Smooth muscle cell (in vitro differentiated cells): ENCODE results near the gene ULBP1. TPM values are rescaled to one million over a fixed set of nuclear protein-coding genes. Genes with fewer than 3 reads are reported as not detected.
"Not testable (repeated sequence)": the region's sequence is repeated elsewhere in the genome, so short reads cannot be mapped to it uniquely, and the experiment has no call there.

Experiments
- DNase-seq: peaks from one replicate; lab custom pipeline; 2025; ENCODE audit not compliant: unreplicated experiment; lab: John Stamatoyannopoulos, UW
- H2AFZ ChIP-seq: fragments of 200-600 bp; sonication (generic); 2 replicates; pipeline ENCODE4 v1.6.0; 2016; ENCODE audit warnings: antibody characterized with exemption, low read depth, mild to moderate bottlenecking
- H3F3A ChIP-seq: fragments of 200-600 bp; sonication (generic); 2 replicates; pipeline ENCODE4 v1.6.0; 2017; ENCODE audit warnings: antibody characterized with exemption, low read depth
- H3K27ac ChIP-seq: fragments of 200-600 bp; sonication (generic); 2 replicates; pipeline ENCODE4 v1.5.1; 2016; ENCODE audit warnings: low read depth, mild to moderate bottlenecking
- H3K27me3 ChIP-seq: fragments of 200-600 bp; sonication (generic); 2 replicates; pipeline ENCODE4 v1.6.1; 2016; ENCODE audit warnings: low read depth, mild to moderate bottlenecking
- H3K36me3 ChIP-seq: fragments of 200-600 bp; sonication (generic); 2 replicates; pipeline ENCODE4 v1.5.1; 2016; ENCODE audit warnings: low read depth
- H3K4me1 ChIP-seq: fragments of 200-600 bp; sonication (generic); 2 replicates; pipeline ENCODE4 v1.5.1; 2016; ENCODE audit warnings: low read depth
- H3K4me2 ChIP-seq: fragments of 200-600 bp; sonication (generic); 2 replicates; pipeline ENCODE4 v1.6.0; 2016; ENCODE audit warnings: mild to moderate bottlenecking
- H3K4me3 ChIP-seq: fragments of 200-600 bp; sonication (generic); 2 replicates; pipeline ENCODE4 v1.5.1; 2016; ENCODE audit warnings: mild to moderate bottlenecking
- H3K79me2 ChIP-seq: fragments of 200-600 bp; sonication (generic); 2 replicates; pipeline ENCODE4 v1.6.0; 2016; ENCODE audit warnings: low read depth, mild to moderate bottlenecking
- H3K9ac ChIP-seq: fragments of 200-600 bp; sonication (generic); 2 replicates; pipeline ENCODE4 v1.6.0; 2016; ENCODE audit warnings: low read depth
- H3K9me3 ChIP-seq: fragments of 200-600 bp; sonication (generic); replicated peaks from 2 replicates; pipeline ENCODE4 v1.5.1; 2016; ENCODE audit warnings: low read depth
- H4K20me1 ChIP-seq: fragments of 200-600 bp; sonication (generic); 2 replicates; pipeline ENCODE4 v1.6.0; 2016; ENCODE audit warnings: low read depth
- WGBS: methylation state at CpG from one replicate; pipeline ENCODE4 v1.1.7; 2016; ENCODE audit warnings: low lambda C conversion rate; 5-methylcytosine and 5-hydroxymethylcytosine counted together
- polyA plus RNA-seq: library from polyadenylated mRNA; unstranded; fragments of >200 nt; fragmentation: Nextera tagmentation; extraction: Ambion mirVana; gene quantifications from 2 replicates; pipeline ENCODE4 v1.2.1, GENCODE V29; 2016
- total RNA-seq: library from RNA; depleted of rRNA; stranded (reverse); fragments of >200 nt; gene quantifications from 2 replicates; pipeline ENCODE4 v1.2.3, GENCODE V29; 2014
- TF ChIP-seq, protein P1 (sequence below): fragments of 200-600 bp; sonication (generic); IDR thresholded peaks from 2 replicates; pipeline ENCODE4 v1.5.1; 2017; ENCODE audit warnings: borderline replicate concordance, mild to moderate bottlenecking, antibody characterized with exemption; ENCODE audit not compliant: insufficient read depth, poor library complexity, severe bottlenecking

ULBP1 gene
- total and polyA plus RNA-seq, 2 experiments from 2014 or later = 0.72 to 1.7 TPM

DNA sequence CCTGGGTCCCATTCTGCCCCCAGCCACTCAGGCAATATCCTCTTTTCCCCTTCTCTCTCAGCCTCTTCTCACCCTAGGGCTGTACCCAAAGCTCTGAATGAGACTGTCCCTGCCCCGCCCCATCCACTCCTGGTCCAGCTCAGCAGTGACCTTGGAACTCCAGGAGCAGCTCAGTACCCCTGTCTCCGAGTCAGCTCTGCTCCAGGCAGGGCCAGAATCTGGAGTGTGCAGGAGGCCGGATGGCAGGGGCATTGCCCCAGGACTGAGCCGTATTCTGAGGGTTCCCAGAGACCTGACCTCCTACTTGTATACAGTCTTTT is 38.9 kb upstream of the ULBP1 start:
- Histone ChIP-seq H3K36me3 (no peaks in the 10 kb centered on the region), H2AFZ (no peak overlapping the region)
- no peak for DNase-seq

DNA sequence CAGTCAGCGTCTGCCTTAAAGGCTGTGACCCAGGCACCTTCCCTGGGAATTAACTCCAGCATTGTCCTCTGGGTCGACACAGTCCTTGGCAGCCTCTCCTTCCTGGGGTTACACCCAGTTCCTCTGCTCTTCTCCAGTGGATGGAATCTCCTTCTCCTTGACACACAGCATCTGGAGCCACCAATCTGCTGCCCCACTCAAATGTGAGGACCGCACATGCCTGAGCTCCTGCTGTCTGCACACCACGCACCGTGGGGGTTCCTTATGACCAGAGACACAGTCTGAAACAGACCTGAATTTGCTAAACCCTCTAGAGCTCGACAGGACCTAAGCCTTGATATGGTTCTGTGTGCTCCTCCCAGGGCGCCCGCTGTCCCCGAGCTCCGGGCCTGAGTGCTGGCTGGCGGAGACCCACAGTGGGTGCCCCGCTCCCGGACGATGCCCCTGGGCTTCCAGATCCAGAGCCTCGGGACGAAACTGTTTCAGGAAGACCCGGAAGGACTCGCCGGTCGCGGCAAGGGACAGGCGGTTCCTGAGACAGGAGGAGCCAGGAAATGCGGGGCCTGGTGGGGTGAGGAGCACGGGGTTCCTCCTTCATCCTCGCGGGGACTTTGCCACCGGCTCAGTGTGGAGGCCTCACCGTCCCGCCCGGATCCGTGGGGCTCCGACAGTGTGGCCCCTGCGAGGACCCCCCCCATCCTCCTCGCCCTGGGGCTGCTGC is 38.3 kb upstream of the ULBP1 start:
- Histone ChIP-seq H3K4me2 (peak overlapping the region; percentile 86), H2AFZ (peak overlapping the region; percentile 92), H4K20me1 (no peaks in the 10 kb centered on the region), H3K27ac (no peak overlapping the region), H3K27me3 (peaks cover 69% of the 10 kb centered on the region), H3K36me3 (no peaks in the 10 kb centered on the region), H3K9ac (no peak overlapping the region), H3K4me3 (peak overlapping the region; percentile 58), H3K9me3 (no peaks in the 10 kb centered on the region), H3F3A (no peaks in the 10 kb centered on the region), H3K4me1 (no peaks in the 10 kb centered on the region), H3K79me2 (no peaks in the 10 kb centered on the region)
- TF ChIP-seq, protein P1, sequence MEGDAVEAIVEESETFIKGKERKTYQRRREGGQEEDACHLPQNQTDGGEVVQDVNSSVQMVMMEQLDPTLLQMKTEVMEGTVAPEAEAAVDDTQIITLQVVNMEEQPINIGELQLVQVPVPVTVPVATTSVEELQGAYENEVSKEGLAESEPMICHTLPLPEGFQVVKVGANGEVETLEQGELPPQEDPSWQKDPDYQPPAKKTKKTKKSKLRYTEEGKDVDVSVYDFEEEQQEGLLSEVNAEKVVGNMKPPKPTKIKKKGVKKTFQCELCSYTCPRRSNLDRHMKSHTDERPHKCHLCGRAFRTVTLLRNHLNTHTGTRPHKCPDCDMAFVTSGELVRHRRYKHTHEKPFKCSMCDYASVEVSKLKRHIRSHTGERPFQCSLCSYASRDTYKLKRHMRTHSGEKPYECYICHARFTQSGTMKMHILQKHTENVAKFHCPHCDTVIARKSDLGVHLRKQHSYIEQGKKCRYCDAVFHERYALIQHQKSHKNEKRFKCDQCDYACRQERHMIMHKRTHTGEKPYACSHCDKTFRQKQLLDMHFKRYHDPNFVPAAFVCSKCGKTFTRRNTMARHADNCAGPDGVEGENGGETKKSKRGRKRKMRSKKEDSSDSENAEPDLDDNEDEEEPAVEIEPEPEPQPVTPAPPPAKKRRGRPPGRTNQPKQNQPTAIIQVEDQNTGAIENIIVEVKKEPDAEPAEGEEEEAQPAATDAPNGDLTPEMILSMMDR = no peak
- WGBS = 13% methylated on average over 34 of the region's 34 CpGs
- DNase-seq = peak; percentile 33

More for the DNA sequence above, 38.9 kb upstream of the ULBP1 start:
- no peaks in the 10 kb centered on the region for H3F3A ChIP-seq
- peak overlapping the region; percentile 86 for H3K4me2 ChIP-seq
- no peaks in the 10 kb centered on the region for H4K20me1 ChIP-seq
- no peaks in the 10 kb centered on the region for H3K79me2 ChIP-seq
- 88% methylated on average over 4 of the region's 4 CpGs for WGBS
- no peaks in the 10 kb centered on the region for H3K4me1 ChIP-seq
- H3K27ac ChIP-seq = no peak overlapping the region
- no peak overlapping the region for H3K9ac ChIP-seq
- H3K9me3 ChIP-seq = no peaks in the 10 kb centered on the region
- TF ChIP-seq, protein P1 = no peak
- peaks cover 69% of the 10 kb centered on the region for H3K27me3 ChIP-seq
- no peak overlapping the region for H3K4me3 ChIP-seq

DNA sequence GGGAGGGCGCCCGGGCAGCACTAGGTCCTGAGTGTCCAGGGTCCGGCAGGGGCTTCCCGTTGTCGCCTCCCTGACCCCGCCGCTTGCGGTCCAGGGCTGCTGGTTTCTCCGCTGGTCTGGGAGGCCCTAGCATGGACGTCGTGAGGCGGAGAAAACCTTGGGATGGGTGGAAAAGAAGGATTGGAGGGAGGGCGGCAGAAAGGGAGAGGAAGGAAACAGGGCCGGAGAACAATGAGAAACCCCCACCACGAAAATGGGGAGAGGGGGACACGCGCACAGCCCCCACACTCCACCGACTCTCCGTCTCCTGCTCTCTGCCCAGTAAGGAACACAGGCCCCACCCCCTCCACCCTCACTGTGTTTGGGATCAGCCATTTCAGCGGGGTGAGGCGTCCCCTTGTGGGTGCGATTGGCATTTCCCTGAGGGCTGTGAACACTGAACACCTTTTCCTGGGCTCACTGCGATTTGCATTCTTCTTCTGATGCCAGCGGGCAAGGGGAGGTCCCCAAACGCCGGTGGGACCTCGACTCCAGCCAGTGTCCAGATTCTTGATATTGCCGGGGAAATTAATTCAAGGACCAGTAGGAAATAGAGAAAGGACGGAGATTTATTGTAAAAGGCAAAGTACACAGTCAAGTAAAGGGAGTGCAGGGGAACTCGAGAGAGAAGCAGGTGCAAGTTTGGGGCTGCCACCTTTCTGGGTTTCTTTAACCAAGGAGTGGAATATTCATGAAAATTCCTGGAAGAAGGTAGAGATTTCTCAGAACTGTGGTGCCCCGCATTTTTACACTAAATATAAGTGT is 37.6 kb upstream of the ULBP1 start:
- Histone ChIP-seq H3K27me3 (peaks cover 69% of the 10 kb centered on the region), H3K4me3 (peak overlapping the region; percentile 58), H3K79me2 (no peaks in the 10 kb centered on the region), H3K4me1 (no peaks in the 10 kb centered on the region), H3K9ac (no peak overlapping the region), H2AFZ (peak overlapping the region; percentile 92), H3K9me3 (no peaks in the 10 kb centered on the region), H3K27ac (no peak overlapping the region), H4K20me1 (no peaks in the 10 kb centered on the region), H3K36me3 (no peaks in the 10 kb centered on the region), H3K4me2 (peak overlapping the region; percentile 86), H3F3A (no peaks in the 10 kb centered on the region)
- TF ChIP-seq, protein P1 = peak; percentile 86
- 5% methylated on average over 24 of the region's 31 CpGs for WGBS
- DNase-seq = peak; percentile 60

DNA sequence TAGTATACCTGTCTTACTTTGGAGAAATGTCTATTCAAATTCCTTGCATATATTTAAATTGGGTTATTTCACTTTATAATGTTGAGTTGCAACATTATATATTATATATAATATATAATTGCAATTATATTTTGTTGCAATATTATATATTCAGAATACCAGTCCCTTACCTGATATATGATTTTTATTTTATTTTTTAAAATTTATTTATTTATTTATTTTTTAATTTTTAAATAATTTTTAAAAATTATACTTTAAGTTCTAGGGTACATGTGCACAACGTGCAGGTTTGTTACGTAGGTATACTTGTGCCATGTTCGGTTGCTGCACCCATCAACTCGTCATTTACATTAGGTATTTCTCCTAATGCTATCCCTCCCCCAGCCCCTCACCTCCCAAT is 36.7 kb upstream of the ULBP1 start:
- not testable (repeated sequence) for H3K27ac ChIP-seq, H3K4me3 ChIP-seq, H3K36me3 ChIP-seq, H3K4me2 ChIP-seq, H2AFZ ChIP-seq, H3K9ac ChIP-seq, H3K79me2 ChIP-seq, H3K4me1 ChIP-seq, H3K9me3 ChIP-seq, DNase-seq, H4K20me1 ChIP-seq, H3F3A ChIP-seq
- H3K27me3 ChIP-seq = peaks cover 69% of the 10 kb centered on the region
- 88% methylated on average over 4 of the region's 4 CpGs for WGBS
